ENCODE measurements around the gene DNASE1L2. TPM values are rescaled to one million over a fixed set of nuclear protein-coding genes. Genes with fewer than 3 reads are reported as not detected.
A peak's percentile ranks its signal among the peaks of the same experiment; 100 is the strongest.

The DNASE1L2 gene
- total and polyA plus RNA-seq, 5 experiments from 2014 or later: 1.4 to 1.6 TPM; not detected in 3

- POLR2A ChIA-PET: no interaction called here
- no peaks in the 10 kb centered on the region for H3K9me3 Mint-ChIP-seq
- DNase-seq (no peak), ATAC-seq (no peak)
- H3K27me3 Mint-ChIP-seq: peaks cover 0 to 5% (median 0%) of the 10 kb centered on the region in 5 donors
- H3K27ac Mint-ChIP-seq: no peak overlapping the region
- no peak overlapping the region for H3K4me3 Mint-ChIP-seq
- peaks cover 0 to 22% (median 10%) of the 10 kb centered on the region in 4 donors for H3K4me1 Mint-ChIP-seq
- peaks cover 0 to 58% (median 26%) of the 10 kb centered on the region in 3 donors for H3K36me3 Mint-ChIP-seq
Measured at GRCh38 chr16:2229091-2229490, 7.2 kb upstream of the DNASE1L2 start.

GRCh38 chr16:2229632-2230250 lies 6.5 kb upstream of the DNASE1L2 start:
- no peak for ATAC-seq
- peak overlapping the region in 1 of 10 donors; percentile 20 for H3K27ac Mint-ChIP-seq
- H3K9me3 Mint-ChIP-seq: no peaks in the 10 kb centered on the region
- peaks cover 0 to 15% (median 7%) of the 10 kb centered on the region in 4 donors for H3K4me1 Mint-ChIP-seq
- DNase-seq: no peak
- H3K4me3 Mint-ChIP-seq: no peak overlapping the region
- POLR2A ChIA-PET: no interaction called here
- peaks cover 0 to 5% (median 0%) of the 10 kb centered on the region in 5 donors for H3K27me3 Mint-ChIP-seq
- H3K36me3 Mint-ChIP-seq: peaks cover 0 to 62% (median 26%) of the 10 kb centered on the region in 3 donors

- H3K4me1 Mint-ChIP-seq: peaks cover 0 to 10% (median 4%) of the 10 kb centered on the region in 4 donors
- H3K9me3 Mint-ChIP-seq: no peaks in the 10 kb centered on the region
- no peak for DNase-seq
- no peak overlapping the region for H3K27ac Mint-ChIP-seq
- H3K4me3 Mint-ChIP-seq: no peak overlapping the region
- POLR2A ChIA-PET: no interaction called here
- peaks cover 0 to 68% (median 31%) of the 10 kb centered on the region in 3 donors for H3K36me3 Mint-ChIP-seq
- peaks cover 0 to 8% (median 0%) of the 10 kb centered on the region in 5 donors for H3K27me3 Mint-ChIP-seq
- ATAC-seq: no peak
Measured at GRCh38 chr16:2230376-2230775, 5.9 kb upstream of the DNASE1L2 start.

- Mint-ChIP-seq H3K27ac (no peak overlapping the region), H3K4me3 (no peak overlapping the region), H3K4me1 (peaks cover 0 to 8% (median 2%) of the 10 kb centered on the region in 4 donors), H3K36me3 (peaks cover 0 to 64% (median 32%) of the 10 kb centered on the region in 3 donors), H3K27me3 (peaks cover 0 to 10% (median 0%) of the 10 kb centered on the region in 5 donors), H3K9me3 (no peaks in the 10 kb centered on the region)
- POLR2A ChIA-PET: no interaction called here
- no peak for ATAC-seq
- no peak for DNase-seq
Measured at GRCh38 chr16:2231016-2231931, 5.0 kb upstream of the DNASE1L2 start.

- POLR2A ChIA-PET: interaction anchor here (0.8 to 1.1 kb wide), 4 partner anchors 9 to 208 kb away, joined by 3 to 5 read pairs (median 4); partner anchors contain the start of genes ECI1 and PGP
- no peak for ATAC-seq
- Mint-ChIP-seq H3K4me1 (peaks cover 0 to 3% (median 0%) of the 10 kb centered on the region in 4 donors), H3K36me3 (peaks cover 0 to 56% (median 30%) of the 10 kb centered on the region in 3 donors), H3K9me3 (no peaks in the 10 kb centered on the region), H3K4me3 (no peak overlapping the region), H3K27me3 (peaks cover 0 to 10% (median 0%) of the 10 kb centered on the region in 5 donors), H3K27ac (no peak overlapping the region)
- no peak for DNase-seq
Measured at GRCh38 chr16:2232094-2232990, 3.9 kb upstream of the DNASE1L2 start.

GRCh38 chr16:2233046-2233775 lies 3.0 kb upstream of the DNASE1L2 start:
- Mint-ChIP-seq H3K9me3 (no peaks in the 10 kb centered on the region), H3K4me1 (peaks cover 0 to 3% (median 0%) of the 10 kb centered on the region in 4 donors), H3K27me3 (peaks cover 0 to 10% (median 0%) of the 10 kb centered on the region in 5 donors), H3K27ac (no peak overlapping the region), H3K36me3 (peaks cover 0 to 52% (median 28%) of the 10 kb centered on the region in 3 donors), H3K4me3 (no peak overlapping the region)
- no peak for DNase-seq
- ATAC-seq: no peak
- POLR2A ChIA-PET: interaction anchor here (0.8 to 1.1 kb wide), 3 partner anchors 8 to 209 kb away, joined by 3 to 5 read pairs (median 3); partner anchors contain the start of gene PGP

GRCh38 chr16:2233872-2234812 lies 2.1 kb upstream of the DNASE1L2 start:
- Mint-ChIP-seq H3K4me3 (no peak overlapping the region), H3K27ac (no peak overlapping the region), H3K4me1 (peaks cover 0 to 3% (median 0%) of the 10 kb centered on the region in 4 donors), H3K36me3 (peaks cover 0 to 49% (median 27%) of the 10 kb centered on the region in 3 donors), H3K9me3 (no peaks in the 10 kb centered on the region), H3K27me3 (peaks cover 0 to 10% (median 0%) of the 10 kb centered on the region in 5 donors)
- POLR2A ChIA-PET: no interaction called here
- DNase-seq: no peak
- no peak for ATAC-seq

- DNase-seq (no peak), ATAC-seq (no peak)
- H3K27ac Mint-ChIP-seq: no peak overlapping the region
- no peak overlapping the region for H3K4me3 Mint-ChIP-seq
- peaks cover 0 to 10% (median 0%) of the 10 kb centered on the region in 5 donors for H3K27me3 Mint-ChIP-seq
- peaks cover 0 to 44% (median 23%) of the 10 kb centered on the region in 3 donors for H3K36me3 Mint-ChIP-seq
- no peaks in the 10 kb centered on the region for H3K9me3 Mint-ChIP-seq
- POLR2A ChIA-PET: no interaction called here
- H3K4me1 Mint-ChIP-seq: peaks cover 0 to 3% (median 0%) of the 10 kb centered on the region in 4 donors
Measured at GRCh38 chr16:2234813-2235170, 1.5 kb upstream of the DNASE1L2 start.

- DNase-seq (peak in 1 of 10 donors; percentile 59), ATAC-seq (no peak)
- POLR2A ChIA-PET: interaction anchor here (1.3 kb wide), 1 partner anchor 10 kb away, joined by 7 read pairs; no protein-coding TSS in a partner anchor
Measured at GRCh38 chr16:2235234-2235651, 1.0 kb upstream of the DNASE1L2 start.

GRCh38 chr16:2235695-2236336 lies 428 bp upstream of the DNASE1L2 start:
- Mint-ChIP-seq H3K9me3 (no peaks in the 10 kb centered on the region), H3K27me3 (peaks cover 0 to 8% (median 0%) of the 10 kb centered on the region in 5 donors), H3K36me3 (peaks cover 0 to 34% (median 19%) of the 10 kb centered on the region in 3 donors), H3K4me3 (no peak overlapping the region), H3K27ac (no peak overlapping the region), H3K4me1 (peaks cover 0 to 3% (median 0%) of the 10 kb centered on the region in 4 donors)
- ATAC-seq (peak in 1 of 2 donors; percentile 13), DNase-seq (peak in 1 of 10 donors; percentile 54)
- POLR2A ChIA-PET: interaction anchor here (0.6 to 1.3 kb wide), 3 partner anchors 10 to 860 kb away, joined by 3 to 7 read pairs (median 3); partner anchors contain the start of gene PGP

More at GRCh38 chr16:2235234-2235651, 1.0 kb upstream of the DNASE1L2 start:
- Mint-ChIP-seq H3K27me3 (peaks cover 0 to 8% (median 0%) of the 10 kb centered on the region in 5 donors), H3K27ac (no peak overlapping the region), H3K9me3 (no peaks in the 10 kb centered on the region), H3K4me3 (no peak overlapping the region), H3K4me1 (peaks cover 0 to 3% (median 0%) of the 10 kb centered on the region in 4 donors), H3K36me3 (peaks cover 0 to 39% (median 19%) of the 10 kb centered on the region in 3 donors)

Measured in naive thymus-derived CD8-positive, alpha-beta T cell (primary cell).